Right atrium auricular region (tissue), 2 donors: ENCODE data around the gene NCAPG2. TPM values are rescaled to one million over a fixed set of nuclear protein-coding genes. Genes with fewer than 3 reads are reported as not detected.

Experiments used
- DNase-seq: peaks from one replicate; pipeline ENCODE4 v3.0.0-alpha.2; 2019; ENCODE audit warnings: low spot score
- H3K27ac ChIP-seq, 2 donors: fragments of 200-600 bp; sonication (generic); 1 replicate in 1 of 2; 2 replicates in 1 of 2; pipeline ENCODE4 v1.5.1; 2016 to 2019
- H3K27me3 ChIP-seq, 2 donors: fragments of 200-600 bp; sonication (generic); one replicate each; pipeline versions ENCODE4 v1.5.1 to v1.6.0; 2017 to 2019
- H3K36me3 ChIP-seq: fragments of 200-600 bp; sonication (generic); one replicate; pipeline ENCODE4 v1.5.1; 2016
- H3K4me1 ChIP-seq, 2 donors: fragments of 200-600 bp; sonication (generic); one replicate each; pipeline versions ENCODE4 v1.5.1 to v1.6.0; 2017 to 2019
- H3K4me3 ChIP-seq, 2 donors: fragments of 200-600 bp; sonication (generic); 1 replicate in 1 of 2; 2 replicates in 1 of 2; pipeline ENCODE4 v1.5.1; 2017 to 2019; ENCODE audit warnings: mild to moderate bottlenecking in 1 of 2, moderate library complexity in 1 of 2
- H3K9me3 ChIP-seq, 2 donors: fragments of 200-600 bp; sonication (generic); one replicate each; pipeline ENCODE4 v1.5.1; 2019
- CTCF ChIP-seq, 2 donors: fragments of 200-600 bp; sonication (generic); IDR thresholded peaks; one replicate each; pipeline ENCODE4 v1.5.1; 2019; ENCODE audit warnings: antibody characterized with exemption in 2 of 2
- total RNA-seq, 2 donors: library from RNA; depleted of rRNA; stranded (reverse); fragments of >200 nt; gene quantifications; one replicate each; pipeline ENCODE4 v1.1.0, GENCODE V29; 2016

The NCAPG2 gene
- total RNA-seq, 2 donors from 2014 or later: 2.8 to 3.1 TPM

GRCh38 chr7:158613481-158613880 lies 91.1 kb downstream of the NCAPG2 start:
- no peak for TF ChIP-seq CTCF (IDR thresholded peaks at IDR 0.05)
- no peak overlapping the region for H3K27ac ChIP-seq
- H3K4me1 ChIP-seq: no peaks in the 10 kb centered on the region
- H3K27me3 ChIP-seq: no peaks in the 10 kb centered on the region
- no peak for DNase-seq
- H3K9me3 ChIP-seq: no peaks in the 10 kb centered on the region
- no peaks in the 10 kb centered on the region for H3K36me3 ChIP-seq
- no peak overlapping the region for H3K4me3 ChIP-seq

GRCh38 chr7:158612546-158612945 lies 92.1 kb downstream of the NCAPG2 start:
- DNase-seq: no peak
- no peak for TF ChIP-seq CTCF (IDR thresholded peaks at IDR 0.05)
- no peaks in the 10 kb centered on the region for H3K9me3 ChIP-seq
- H3K27me3 ChIP-seq: no peaks in the 10 kb centered on the region
- H3K36me3 ChIP-seq: no peaks in the 10 kb centered on the region
- H3K27ac ChIP-seq: no peak overlapping the region
- H3K4me3 ChIP-seq: no peak overlapping the region
- no peaks in the 10 kb centered on the region for H3K4me1 ChIP-seq

DNA sequence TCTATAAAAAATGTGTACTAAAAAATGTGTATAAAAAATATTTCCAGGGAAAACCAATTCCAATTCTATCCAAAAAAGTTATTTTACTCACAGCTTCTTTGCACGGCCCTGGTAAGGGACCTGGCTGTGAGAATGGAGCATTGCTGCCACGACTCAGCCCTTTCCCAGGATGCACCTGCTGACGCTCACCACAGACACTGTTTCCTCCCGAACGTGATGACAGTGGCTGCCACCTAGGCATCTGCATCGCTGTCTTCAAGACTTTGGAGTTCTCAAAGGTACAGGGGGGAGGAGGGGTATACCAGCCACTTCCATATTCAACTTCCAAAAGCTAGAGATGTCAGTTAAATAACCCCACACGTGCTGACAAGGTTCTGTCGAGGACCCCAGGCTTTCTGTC lies 93.1 kb downstream of the NCAPG2 start:
- Histone ChIP-seq H3K4me1 (no peaks in the 10 kb centered on the region), H3K36me3 (no peaks in the 10 kb centered on the region), H3K4me3 (no peak overlapping the region), H3K27ac (no peak overlapping the region), H3K27me3 (no peaks in the 10 kb centered on the region), H3K9me3 (no peaks in the 10 kb centered on the region)
- no peak for DNase-seq
- TF ChIP-seq CTCF (IDR thresholded peaks at IDR 0.05): no peak

DNA sequence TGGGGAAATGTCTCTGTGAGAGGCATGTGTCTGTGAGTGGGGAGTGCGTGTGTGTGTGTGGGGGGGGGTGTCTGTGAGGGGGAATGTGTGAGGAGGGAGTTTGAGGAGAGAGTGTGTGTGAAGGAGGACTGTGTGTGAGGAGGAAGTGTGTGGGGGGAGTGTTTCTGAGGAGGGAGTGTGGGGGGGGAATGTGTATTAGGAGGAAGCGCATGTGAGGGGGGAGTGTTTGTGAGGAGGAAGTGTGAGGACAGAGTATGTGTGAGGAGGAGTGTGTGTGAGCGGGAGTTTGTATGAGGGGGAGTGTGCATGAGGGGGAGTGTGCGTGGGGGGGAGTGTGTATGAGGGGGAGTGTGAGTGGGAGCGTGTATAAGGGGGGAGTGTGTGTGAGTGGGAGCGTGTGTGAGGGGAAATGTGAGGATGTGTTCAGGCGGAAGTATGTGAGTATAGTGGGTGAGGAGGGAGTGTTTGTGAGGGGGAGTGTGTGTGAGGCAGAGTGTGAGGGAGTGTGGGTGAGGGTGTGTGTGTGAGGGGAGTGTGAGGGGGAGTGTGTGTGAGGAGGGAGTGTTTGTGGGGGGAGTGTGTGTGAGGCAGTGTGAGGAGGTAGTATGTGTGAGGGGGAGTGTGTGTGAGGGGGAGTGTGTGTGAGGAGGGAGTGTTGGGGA lies 95.2 kb downstream of the NCAPG2 start:
- no peak for TF ChIP-seq CTCF (IDR thresholded peaks at IDR 0.05)
- H3K4me3 ChIP-seq: no peak overlapping the region
- DNase-seq: no peak
- H3K27me3 ChIP-seq: no peaks in the 10 kb centered on the region
- no peaks in the 10 kb centered on the region for H3K9me3 ChIP-seq
- no peak overlapping the region for H3K27ac ChIP-seq
- no peaks in the 10 kb centered on the region for H3K36me3 ChIP-seq
- no peaks in the 10 kb centered on the region for H3K4me1 ChIP-seq

GRCh38 chr7:158607563-158607962 lies 97.0 kb downstream of the NCAPG2 start:
- no peak overlapping the region for H3K27ac ChIP-seq
- H3K9me3 ChIP-seq: no peaks in the 10 kb centered on the region
- H3K4me1 ChIP-seq: no peaks in the 10 kb centered on the region
- no peak overlapping the region for H3K4me3 ChIP-seq
- DNase-seq: no peak
- TF ChIP-seq CTCF (IDR thresholded peaks at IDR 0.05): no peak
- H3K36me3 ChIP-seq: no peaks in the 10 kb centered on the region
- H3K27me3 ChIP-seq: no peaks in the 10 kb centered on the region
